ENCODE data around the gene HOXA4. TPM values are rescaled to one million over a fixed set of nuclear protein-coding genes. Genes with fewer than 3 reads are reported as not detected.

HOXA4 gene
- total RNA-seq, 1 experiment from 2014 or later, result 6.7 TPM

GRCh38 chr7:27117887-27118491 lies 12.6 kb downstream of the HOXA4 start:
- no peak for DNase-seq (ENCODE audit: low read depth)

- DNase-seq (ENCODE audit: low read depth), result no peak
Measured at GRCh38 chr7:27116962-27117886, 13.3 kb downstream of the HOXA4 start.

- no peak for DNase-seq (ENCODE audit: low read depth)
Measured at GRCh38 chr7:27116031-27116961, 14.3 kb downstream of the HOXA4 start.

DNA sequence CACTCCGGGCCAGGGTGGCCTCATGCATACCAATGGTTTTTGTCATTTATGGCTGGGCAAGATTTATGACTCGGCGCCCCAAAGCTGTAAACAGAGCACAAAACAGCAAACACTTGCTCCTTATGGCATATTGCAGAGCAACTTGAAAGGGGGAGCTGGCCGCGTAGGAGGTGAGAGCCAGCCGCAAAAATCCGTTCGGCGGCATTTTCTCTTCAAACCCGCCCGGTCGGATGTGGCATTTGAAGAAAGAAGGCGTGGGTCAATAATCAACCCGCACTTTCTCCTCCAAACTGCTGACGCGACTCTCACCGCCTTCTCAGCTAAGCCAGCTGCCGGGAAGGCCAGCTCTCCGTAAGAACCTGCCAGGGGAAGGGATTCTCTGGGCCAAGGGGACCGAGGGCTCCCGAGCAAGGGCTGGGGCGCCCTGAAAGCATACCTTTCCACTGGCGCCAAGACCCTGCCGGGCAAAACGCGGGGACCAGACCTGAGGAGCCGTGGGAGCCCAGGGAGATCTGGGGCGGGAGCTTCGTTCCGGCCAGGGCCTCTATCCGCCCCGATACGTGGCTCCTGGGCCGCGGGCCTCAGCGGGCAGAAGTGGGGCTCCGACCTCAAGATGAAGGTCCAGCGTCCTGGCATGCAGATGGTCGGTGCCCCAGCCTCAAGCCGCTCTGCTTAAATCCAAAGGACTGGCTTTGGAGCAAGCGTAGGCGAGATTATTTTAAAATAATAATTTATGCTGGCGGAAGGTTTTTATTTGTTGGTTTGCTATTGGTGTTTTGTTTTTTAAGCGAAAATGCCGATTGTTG lies 15.1 kb downstream of the HOXA4 start:
- DNase-seq (ENCODE audit: low read depth), result peak; percentile 81

DNA sequence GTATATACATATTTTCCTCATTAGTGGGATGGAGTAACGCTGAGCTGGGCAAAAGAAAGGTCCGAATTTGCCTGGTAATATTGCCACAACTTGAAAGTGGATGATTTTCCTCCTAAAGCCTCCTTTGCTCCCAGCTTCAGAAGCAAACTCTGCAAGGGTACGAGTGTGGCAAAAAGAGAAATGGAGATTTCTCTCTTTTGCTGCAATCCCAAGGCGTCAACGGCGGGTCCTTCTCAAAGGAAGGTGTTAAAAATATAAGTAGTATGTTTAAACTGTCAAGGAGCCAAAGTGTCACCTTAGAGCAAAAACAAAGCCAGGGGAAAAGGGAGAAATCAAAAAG lies 15.7 kb downstream of the HOXA4 start:
- DNase-seq (ENCODE audit: low read depth), result no peak

DNA sequence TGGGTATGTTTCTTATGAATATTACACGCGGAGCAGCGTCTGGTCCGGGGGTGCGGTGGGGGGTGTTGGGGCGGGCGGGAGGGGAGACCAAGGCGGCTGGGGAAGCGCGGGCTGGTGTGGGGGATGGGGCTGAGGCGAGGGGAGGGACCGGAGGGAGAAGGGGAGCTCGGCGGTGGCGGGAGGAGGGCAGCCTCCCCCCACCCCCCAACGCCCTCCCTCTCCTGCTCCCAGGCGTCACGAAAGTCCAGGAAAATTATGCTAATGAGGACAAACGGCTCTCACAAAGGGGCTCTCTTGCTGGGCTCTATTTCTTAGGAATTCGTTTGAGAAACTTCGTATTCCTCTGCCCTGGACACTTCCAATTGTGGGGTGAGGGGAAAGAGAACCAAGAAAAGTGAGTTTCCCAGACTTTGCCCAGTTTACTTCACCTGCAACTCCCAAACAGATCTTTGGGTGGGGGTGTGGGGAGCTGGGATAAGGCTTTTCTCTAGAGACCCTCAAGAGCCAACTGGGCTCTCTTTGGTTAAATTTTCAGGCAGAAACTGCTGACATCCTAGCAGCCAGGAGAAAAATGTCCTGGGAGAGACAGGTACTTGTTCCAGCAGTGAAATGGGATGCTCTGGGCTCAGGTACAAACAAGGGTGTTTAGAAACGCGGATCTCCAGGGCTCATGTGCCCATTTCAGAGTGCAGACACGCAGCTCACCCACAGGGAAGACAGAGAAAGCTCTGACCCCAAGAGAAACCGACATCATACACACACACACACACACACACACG lies 16.4 kb downstream of the HOXA4 start:
- DNase-seq (ENCODE audit: low read depth), result peak; percentile 92

GRCh38 chr7:27112955-27113949 lies 17.3 kb downstream of the HOXA4 start:
- DNase-seq (ENCODE audit: low read depth), result peak; percentile 95

DNA sequence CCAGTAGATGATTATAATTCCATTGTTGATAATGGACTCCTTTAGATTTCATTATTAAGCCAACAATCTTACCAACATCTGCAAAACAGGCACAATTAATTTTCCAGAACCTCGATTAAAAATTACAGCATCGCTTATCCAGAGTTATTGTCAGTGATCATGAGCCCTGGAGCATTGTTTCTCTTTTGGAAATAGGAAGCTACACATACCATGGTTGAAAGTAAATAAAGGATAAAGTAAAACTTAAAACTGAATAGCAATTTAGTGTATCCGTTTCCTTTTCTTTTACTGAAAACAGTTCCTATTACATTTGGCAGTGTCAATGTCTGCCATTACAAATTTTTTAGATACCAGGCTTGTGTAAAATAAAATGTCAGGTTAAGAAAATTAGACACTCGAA lies 18.2 kb downstream of the HOXA4 start:
- DNase-seq (ENCODE audit: low read depth), result no peak

DNA sequence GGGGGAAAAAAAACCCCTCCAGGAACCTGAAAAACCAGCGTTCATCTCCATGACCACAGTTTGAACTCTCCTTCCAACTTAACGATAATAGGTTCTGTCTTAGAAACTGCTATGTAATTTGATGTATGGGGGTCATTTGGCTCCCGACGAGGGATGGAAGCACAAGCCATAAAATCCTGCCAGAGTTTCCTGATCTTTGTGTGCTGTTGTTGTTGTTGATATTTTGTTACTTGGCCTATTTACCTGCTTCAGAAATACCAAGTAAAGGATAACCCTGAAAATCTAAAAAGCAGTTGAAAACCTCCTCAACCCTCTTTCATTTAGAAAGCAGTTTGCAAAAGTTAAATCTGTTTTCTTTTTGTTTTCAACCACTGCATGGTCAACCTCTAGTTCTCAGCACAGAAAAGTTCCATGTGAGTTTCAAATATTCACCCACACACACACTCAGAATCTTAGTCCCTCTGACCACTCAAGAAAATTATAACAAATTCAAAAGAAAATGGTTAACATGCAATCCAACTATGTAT lies 18.7 kb downstream of the HOXA4 start:
- peak; percentile 39 for DNase-seq (ENCODE audit: low read depth)

GRCh38 chr7:27111042-27111750 lies 19.4 kb downstream of the HOXA4 start:
- peak; percentile 94 for DNase-seq (ENCODE audit: low read depth)

DNA sequence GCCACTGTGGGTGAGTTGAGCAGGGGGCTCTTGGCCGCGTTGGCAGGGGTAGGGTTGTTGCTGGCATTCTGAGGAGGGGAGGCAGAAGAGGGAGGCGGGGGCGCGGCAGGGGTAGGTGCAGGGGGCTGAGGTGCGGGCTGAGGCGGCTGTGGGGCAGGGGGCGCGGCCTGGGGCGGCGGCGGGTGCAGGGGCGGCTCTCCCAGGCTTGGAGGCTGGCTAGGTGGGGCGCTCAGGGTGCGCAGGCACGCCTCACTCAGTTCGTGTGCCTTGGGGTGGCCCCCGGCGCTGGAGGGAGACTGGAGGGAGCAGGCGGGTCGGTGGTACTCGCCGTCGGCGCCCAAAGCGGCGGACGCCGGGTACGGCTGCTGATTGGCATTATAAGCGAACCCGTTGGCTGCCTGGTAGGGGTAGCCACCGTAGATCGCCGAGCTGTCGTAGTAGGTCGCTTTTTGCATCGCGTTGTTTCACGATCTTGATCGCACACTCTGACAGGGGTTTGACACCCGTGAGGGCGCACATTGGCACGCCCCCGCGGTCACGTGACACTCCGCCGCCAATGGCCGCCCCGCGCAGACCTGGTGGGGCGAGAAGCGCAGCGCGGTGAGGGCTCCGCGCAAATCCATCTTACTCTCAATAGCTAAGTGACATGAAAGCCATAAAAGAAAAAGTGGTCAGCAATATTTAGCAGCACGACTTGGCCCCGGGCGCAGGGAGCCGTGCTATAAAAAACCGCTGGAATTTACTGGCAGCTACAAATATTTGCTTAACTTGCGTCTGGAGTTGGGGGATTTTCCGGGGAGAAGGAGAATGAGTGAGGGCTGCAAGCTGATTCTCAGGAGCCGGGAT lies 20.1 kb downstream of the HOXA4 start:
- peak; percentile 95 for DNase-seq (ENCODE audit: low read depth)

- no peak for DNase-seq (ENCODE audit: low read depth)
Measured at GRCh38 chr7:27109466-27110185, 20.9 kb downstream of the HOXA4 start.

DNA sequence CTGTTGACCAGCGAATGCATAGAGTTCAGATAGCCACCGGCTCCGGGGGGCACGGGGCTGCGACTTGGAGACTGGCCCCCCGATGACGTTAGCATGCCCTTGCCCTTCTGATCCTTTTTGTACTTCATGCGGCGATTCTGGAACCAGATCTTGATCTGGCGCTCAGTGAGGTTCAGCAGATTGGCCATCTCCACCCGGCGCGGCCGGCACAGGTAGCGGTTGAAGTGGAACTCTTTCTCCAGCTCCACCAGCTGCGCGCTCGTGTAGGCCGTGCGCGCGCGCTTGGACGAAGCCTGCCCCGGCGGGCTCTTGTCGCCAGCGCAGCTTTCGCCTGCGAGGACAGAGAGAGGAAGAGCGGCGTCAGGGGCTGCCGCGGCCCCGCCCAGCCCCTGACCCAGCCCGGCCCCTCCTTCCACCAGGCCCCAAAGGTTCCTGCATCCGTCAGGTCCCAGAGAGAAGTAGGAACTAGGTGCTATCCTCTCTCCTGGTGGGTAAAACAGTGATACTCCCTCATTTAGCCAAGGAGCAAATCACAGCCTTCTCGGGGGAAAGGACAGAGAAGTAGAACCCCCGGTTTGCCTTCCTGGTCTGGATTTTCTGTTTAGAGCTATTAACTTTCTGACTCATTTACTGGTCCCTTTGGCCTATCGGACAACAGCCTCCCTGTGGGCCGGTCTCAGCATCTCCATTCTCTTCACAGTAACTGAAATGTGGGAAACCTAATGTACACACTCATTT lies 22.0 kb downstream of the HOXA4 start:
- peak; percentile 94 for DNase-seq (ENCODE audit: low read depth)

GRCh38 chr7:27107391-27108381 lies 22.9 kb downstream of the HOXA4 start:
- peak; percentile 87 for DNase-seq (ENCODE audit: low read depth)

GRCh38 chr7:27106901-27107240 lies 23.7 kb downstream of the HOXA4 start:
- no peak for DNase-seq (ENCODE audit: low read depth)

Data from Daoy (cell line).